Measurements from ENCODE around the gene TIMM10B.

- TF ChIP-seq, protein P1, sequence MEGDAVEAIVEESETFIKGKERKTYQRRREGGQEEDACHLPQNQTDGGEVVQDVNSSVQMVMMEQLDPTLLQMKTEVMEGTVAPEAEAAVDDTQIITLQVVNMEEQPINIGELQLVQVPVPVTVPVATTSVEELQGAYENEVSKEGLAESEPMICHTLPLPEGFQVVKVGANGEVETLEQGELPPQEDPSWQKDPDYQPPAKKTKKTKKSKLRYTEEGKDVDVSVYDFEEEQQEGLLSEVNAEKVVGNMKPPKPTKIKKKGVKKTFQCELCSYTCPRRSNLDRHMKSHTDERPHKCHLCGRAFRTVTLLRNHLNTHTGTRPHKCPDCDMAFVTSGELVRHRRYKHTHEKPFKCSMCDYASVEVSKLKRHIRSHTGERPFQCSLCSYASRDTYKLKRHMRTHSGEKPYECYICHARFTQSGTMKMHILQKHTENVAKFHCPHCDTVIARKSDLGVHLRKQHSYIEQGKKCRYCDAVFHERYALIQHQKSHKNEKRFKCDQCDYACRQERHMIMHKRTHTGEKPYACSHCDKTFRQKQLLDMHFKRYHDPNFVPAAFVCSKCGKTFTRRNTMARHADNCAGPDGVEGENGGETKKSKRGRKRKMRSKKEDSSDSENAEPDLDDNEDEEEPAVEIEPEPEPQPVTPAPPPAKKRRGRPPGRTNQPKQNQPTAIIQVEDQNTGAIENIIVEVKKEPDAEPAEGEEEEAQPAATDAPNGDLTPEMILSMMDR (IDR thresholded peaks at IDR 0.05) = no peak
- no peak for TF ChIP-seq POLR2A (IDR thresholded peaks at IDR 0.05)
- no peak for TF ChIP-seq EP300 (IDR thresholded peaks at IDR 0.05)
Observed at GRCh38 chr11:6468712-6469495, 12.4 kb upstream of the TIMM10B start.

Measured in gastroesophageal sphincter (tissue), 3 donors.